GDM1 (cell line): ENCODE results near the gene MINAR1.

Experiments used
- DNase-seq: peaks from one replicate; lab custom pipeline; 2025; lab: John Stamatoyannopoulos, UW

The MINAR1 gene

DNA sequence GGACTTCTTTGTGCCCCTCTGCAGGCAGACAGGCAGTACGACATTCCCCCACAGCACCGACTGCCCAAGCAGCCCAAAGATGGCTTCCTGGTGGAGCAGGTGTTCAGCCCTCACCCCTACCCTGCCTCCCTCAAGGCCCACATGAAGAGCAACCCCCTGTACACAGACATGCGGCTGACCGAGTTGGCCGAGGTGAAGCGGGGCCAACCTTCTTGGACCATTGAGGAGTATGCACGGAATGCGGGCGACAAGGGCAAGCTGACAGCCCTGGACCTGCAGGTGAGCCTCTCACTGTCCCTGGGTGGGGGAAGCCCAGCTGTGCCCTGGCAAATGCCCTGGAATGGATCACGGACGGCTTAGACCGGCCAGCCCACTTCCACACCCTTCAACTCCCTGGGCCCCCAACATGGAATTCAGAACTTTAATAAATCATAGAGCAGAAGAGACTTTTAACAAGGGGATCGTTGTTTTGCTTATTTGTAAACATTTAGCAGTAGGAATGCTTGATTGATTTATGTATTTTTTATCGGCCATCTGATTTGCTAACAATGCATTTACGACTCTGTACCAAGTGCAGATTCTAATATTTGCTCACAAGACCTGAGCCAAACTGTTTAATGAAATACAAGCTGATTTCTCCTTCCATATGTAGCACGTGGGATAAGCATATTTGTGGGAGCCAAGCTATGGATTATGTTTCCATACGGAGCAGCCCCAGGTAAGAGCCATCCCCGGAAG lies 31.1 kb downstream of the MINAR1 start:
- DNase-seq: no peak

GRCh38 chr15:79463781-79464270 lies 31.7 kb downstream of the MINAR1 start:
- no peak for DNase-seq

GRCh38 chr15:79466488-79466887 lies 34.4 kb downstream of the MINAR1 start:
- no peak for DNase-seq

DNA sequence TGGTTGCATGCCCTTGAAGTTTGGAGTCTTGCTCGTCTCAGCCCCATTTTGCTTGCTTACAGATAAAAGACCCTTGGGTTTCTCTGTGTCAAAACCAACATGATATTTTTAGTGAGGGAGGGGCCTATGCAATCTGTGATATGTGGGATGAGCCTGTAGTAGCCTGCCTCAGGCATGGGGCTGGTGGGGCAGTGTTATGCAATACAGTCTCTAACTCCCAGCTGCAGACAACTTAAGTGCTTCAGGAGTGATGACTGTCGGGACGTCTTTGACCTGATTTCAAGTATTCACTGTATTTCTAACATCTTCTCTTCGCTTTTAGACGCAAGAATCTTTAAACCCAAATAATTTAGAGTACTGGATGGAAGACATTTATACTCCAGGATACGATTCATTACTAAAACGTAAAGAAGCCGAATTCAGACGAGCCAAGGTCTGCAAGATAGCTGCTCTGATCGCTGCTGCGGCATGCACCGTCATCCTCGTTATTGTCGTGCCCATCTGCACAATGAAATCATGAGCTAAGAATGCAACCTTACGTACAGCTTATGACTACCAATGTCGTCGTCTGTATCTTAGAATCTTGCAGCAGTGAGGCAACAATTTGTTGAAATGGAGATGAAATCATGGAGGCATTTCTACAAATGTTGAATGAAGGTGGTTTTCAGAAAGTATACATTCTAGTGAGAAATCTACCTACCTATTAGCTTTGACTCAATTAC lies 35.9 kb downstream of the MINAR1 start:
- DNase-seq: no peak

- no peak for DNase-seq
Observed at GRCh38 chr15:79472446-79472845, 40.3 kb downstream of the MINAR1 start.

DNA sequence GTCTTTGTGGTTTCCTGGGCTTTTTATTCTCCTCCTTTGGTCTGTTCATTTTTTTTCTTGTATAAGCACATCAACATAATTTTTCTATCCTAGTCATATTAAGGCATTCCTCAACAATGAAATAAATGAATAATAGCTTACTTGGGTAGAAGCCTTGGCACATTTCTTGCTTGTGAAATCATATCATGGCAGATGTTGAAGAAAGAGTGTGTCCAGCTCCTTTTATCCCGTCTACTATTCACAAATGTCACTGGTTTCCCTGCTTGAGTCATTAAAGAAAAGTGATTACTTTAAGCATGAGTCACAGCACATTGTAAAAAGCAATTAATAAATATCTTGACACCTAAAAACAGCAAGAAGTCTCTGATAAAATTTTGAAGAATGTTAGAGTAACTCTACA lies 42.1 kb downstream of the MINAR1 start:
- no peak for DNase-seq

- DNase-seq: no peak
Observed at GRCh38 chr15:79475306-79475705, 43.2 kb downstream of the MINAR1 start.

DNA sequence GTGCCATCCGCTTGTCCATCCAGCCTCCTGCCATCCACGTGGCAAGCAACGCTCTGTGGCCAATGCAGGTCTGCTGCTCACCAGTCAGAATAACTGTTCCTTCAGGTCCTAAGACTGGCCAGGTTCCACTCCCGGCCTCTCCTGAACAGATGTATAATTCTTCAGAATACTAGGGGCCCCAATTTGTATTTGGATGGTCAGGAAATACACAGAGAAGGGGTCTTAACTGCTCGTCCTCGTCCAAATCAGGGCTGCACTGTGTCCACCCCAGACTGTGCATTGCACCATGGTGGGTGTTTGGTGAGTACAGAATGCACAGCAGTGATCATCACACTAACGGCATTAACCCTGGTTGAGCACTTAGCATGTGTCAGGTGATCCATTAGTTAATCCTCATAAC lies 46.0 kb downstream of the MINAR1 start:
- no peak for DNase-seq

- no peak for DNase-seq
Observed at GRCh38 chr15:79479616-79480015, 47.5 kb downstream of the MINAR1 start.

DNA sequence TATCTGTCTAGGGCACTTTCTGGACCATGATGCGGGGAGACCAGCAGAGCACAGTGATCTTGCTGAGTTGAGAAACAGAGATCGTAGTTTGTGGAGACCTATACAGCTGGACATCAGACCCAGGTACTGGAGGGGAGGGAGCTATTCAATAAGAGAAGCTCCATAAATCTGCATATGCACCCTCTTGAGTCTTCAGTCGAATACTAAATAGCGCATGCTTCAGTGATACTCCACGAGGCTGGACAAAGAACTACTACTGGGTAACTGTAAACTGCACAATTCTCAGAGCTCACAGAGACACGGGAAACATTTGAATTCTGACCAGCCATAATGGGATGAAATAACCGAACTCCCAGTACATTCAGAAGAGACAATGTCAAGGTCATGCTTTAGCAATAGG lies 49.7 kb downstream of the MINAR1 start:
- no peak for DNase-seq
